Hepatocyte (in vitro differentiated cells): Measurements from ENCODE around the gene GNAT2. TPM values are rescaled to one million over a fixed set of nuclear protein-coding genes. Genes with fewer than 3 reads are reported as not detected.

Experiments
- DNase-seq: peaks from one replicate; pipeline ENCODE4 v3.0.0-alpha.2; 2016; ENCODE audit warnings: low spot score
- H2AFZ ChIP-seq: fragments of 200-600 bp; sonication (generic); 2 replicates; pipeline ENCODE4 v1.6.0; 2016; ENCODE audit warnings: antibody characterized with exemption, mild to moderate bottlenecking
- H3K27ac ChIP-seq: fragments of 200-600 bp; sonication (generic); 2 replicates; pipeline ENCODE4 v1.5.1; 2016; ENCODE audit warnings: mild to moderate bottlenecking
- H3K27me3 ChIP-seq: fragments of 200-600 bp; sonication (generic); 2 replicates; pipeline ENCODE4 v1.6.1; 2016
- H3K36me3 ChIP-seq: fragments of 200-600 bp; sonication (generic); replicated peaks from 2 replicates; pipeline ENCODE4 v1.5.1; 2016; ENCODE audit warnings: low read depth; ENCODE audit not compliant: insufficient read depth
- H3K4me1 ChIP-seq: fragments of 200-600 bp; sonication (generic); 2 replicates; pipeline ENCODE4 v1.5.1; 2016; ENCODE audit warnings: mild to moderate bottlenecking, moderate library complexity; ENCODE audit not compliant: insufficient read depth
- H3K4me2 ChIP-seq: fragments of 200-600 bp; sonication (generic); 2 replicates; pipeline ENCODE4 v1.6.0; 2016
- H3K4me3 ChIP-seq: fragments of 200-600 bp; sonication (generic); 2 replicates; pipeline ENCODE4 v1.5.1; 2016; ENCODE audit warnings: mild to moderate bottlenecking
- H3K79me2 ChIP-seq: fragments of 200-600 bp; sonication (generic); 2 replicates; pipeline ENCODE4 v1.6.0; 2017; ENCODE audit warnings: mild to moderate bottlenecking
- H3K9me2 ChIP-seq: fragments of 200-600 bp; sonication (generic); replicated peaks from 2 replicates; pipeline ENCODE4 v1.6.0; 2017; ENCODE audit warnings: mild to moderate bottlenecking; ENCODE audit not compliant: insufficient read depth
- H3K9me3 ChIP-seq: fragments of 200-600 bp; sonication (generic); 2 replicates; pipeline ENCODE4 v1.5.1; 2016; ENCODE audit warnings: low read depth, mild to moderate bottlenecking
- H4K20me1 ChIP-seq: fragments of 200-600 bp; sonication (generic); 2 replicates; pipeline ENCODE4 v1.6.0; 2016; ENCODE audit warnings: mild to moderate bottlenecking; ENCODE audit not compliant: insufficient read depth, poor library complexity, severe bottlenecking
- EZH2 ChIP-seq: fragments of 200-600 bp; sonication (generic); IDR thresholded peaks from 2 replicates; pipeline ENCODE4 v1.6.1; 2016; ENCODE audit warnings: antibody characterized with exemption, mild to moderate bottlenecking, borderline replicate concordance
- EZH2phosphoT487 ChIP-seq: fragments of 200-600 bp; sonication (generic); IDR thresholded peaks from one replicate; pipeline ENCODE4 v1.6.1; 2018; ENCODE audit warnings: antibody characterized with exemption, mild to moderate bottlenecking, low read depth, moderate library complexity; ENCODE audit not compliant: unreplicated experiment, severe bottlenecking
- WGBS: methylation state at CpG from one replicate; pipeline ENCODE4 v1.1.6; 2016; ENCODE audit warnings: low lambda C conversion rate; ENCODE audit errors: missing lambda C conversion rate; 5-methylcytosine and 5-hydroxymethylcytosine counted together
- polyA plus RNA-seq: library from polyadenylated mRNA; unstranded; fragments of >200 nt; fragmentation: Nextera tagmentation; extraction: Ambion mirVana; gene quantifications from 2 replicates; pipeline ENCODE4 v1.2.1, GENCODE V29; 2016
- total RNA-seq: library from RNA; depleted of rRNA; stranded (reverse); fragments of >200 nt; gene quantifications from 2 replicates; pipeline ENCODE4 v1.2.3, GENCODE V29; 2014
- TF ChIP-seq, protein P1 (sequence below): fragments of 200-600 bp; sonication (generic); IDR thresholded peaks from 2 replicates; pipeline ENCODE4 v1.5.1; 2016; ENCODE audit warnings: antibody characterized with exemption, mild to moderate bottlenecking; ENCODE audit not compliant: poor library complexity

GNAT2 gene
- total and polyA plus RNA-seq, 2 experiments from 2014 or later: 0.18 TPM; not detected in 1

DNA sequence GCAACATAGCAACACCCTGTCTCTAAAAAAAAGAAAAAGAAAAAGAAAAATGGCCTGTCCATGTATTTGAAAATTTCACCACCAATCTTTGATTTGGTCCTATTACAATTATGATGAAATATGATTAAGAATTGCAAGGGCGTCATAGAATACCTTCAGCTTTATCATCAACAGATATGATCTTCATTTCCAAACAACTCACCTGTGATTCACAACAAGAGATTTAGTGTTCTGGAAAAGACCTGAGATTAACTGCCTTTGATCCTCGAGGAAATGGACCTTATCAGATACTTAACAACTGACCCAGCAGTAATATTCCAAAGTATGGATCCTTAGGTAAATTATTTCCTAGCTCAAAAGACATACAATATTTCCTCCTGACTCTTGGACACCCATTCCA, 33.0 kb upstream of the GNAT2 start:
- no peak for DNase-seq
- H3K9me2 ChIP-seq: no peaks in the 10 kb centered on the region
- no peak overlapping the region for H3K4me3 ChIP-seq
- H3K4me1 ChIP-seq: peaks cover 9% of the 10 kb centered on the region
- H3K27ac ChIP-seq: peak overlapping the region; percentile 49
- peaks cover 6% of the 10 kb centered on the region for H3K79me2 ChIP-seq
- no peak overlapping the region for H3K4me2 ChIP-seq
- no peak for TF ChIP-seq EZH2
- TF ChIP-seq, protein P1, sequence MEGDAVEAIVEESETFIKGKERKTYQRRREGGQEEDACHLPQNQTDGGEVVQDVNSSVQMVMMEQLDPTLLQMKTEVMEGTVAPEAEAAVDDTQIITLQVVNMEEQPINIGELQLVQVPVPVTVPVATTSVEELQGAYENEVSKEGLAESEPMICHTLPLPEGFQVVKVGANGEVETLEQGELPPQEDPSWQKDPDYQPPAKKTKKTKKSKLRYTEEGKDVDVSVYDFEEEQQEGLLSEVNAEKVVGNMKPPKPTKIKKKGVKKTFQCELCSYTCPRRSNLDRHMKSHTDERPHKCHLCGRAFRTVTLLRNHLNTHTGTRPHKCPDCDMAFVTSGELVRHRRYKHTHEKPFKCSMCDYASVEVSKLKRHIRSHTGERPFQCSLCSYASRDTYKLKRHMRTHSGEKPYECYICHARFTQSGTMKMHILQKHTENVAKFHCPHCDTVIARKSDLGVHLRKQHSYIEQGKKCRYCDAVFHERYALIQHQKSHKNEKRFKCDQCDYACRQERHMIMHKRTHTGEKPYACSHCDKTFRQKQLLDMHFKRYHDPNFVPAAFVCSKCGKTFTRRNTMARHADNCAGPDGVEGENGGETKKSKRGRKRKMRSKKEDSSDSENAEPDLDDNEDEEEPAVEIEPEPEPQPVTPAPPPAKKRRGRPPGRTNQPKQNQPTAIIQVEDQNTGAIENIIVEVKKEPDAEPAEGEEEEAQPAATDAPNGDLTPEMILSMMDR: no peak
- no peak for TF ChIP-seq EZH2phosphoT487
- H2AFZ ChIP-seq: no peak overlapping the region
- H3K27me3 ChIP-seq: no peaks in the 10 kb centered on the region
- H4K20me1 ChIP-seq: no peaks in the 10 kb centered on the region
- WGBS: 57% methylated on average over 2 of the region's 2 CpGs
- no peaks in the 10 kb centered on the region for H3K9me3 ChIP-seq
- no peaks in the 10 kb centered on the region for H3K36me3 ChIP-seq

DNA sequence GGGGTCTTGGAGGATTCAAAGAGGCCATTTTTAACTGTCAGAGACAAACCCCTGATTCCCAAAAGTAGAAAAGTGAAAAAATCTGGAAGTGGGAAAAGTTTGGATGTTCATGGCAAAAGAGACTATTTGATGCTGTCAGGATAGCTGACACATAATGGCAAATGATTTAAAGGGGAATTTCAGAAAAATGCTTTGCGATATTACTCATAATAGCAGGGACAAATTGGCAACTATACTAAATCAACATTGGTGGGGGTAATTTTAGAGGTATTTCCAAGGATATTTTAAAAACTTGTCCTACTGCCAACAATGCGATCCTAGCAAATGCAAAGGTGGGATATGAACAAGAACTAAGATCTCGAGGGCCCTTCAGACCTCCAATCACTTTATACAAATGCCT, 31.2 kb upstream of the GNAT2 start:
- 92% methylated on average over 3 of the region's 3 CpGs for WGBS
- Histone ChIP-seq H3K9me3 (no peaks in the 10 kb centered on the region), H3K4me1 (peaks cover 9% of the 10 kb centered on the region), H3K4me2 (no peak overlapping the region), H3K79me2 (peaks cover 6% of the 10 kb centered on the region), H3K4me3 (no peak overlapping the region), H3K9me2 (no peaks in the 10 kb centered on the region), H2AFZ (no peak overlapping the region), H4K20me1 (no peaks in the 10 kb centered on the region), H3K27ac (no peak overlapping the region), H3K27me3 (no peaks in the 10 kb centered on the region), H3K36me3 (no peaks in the 10 kb centered on the region)
- no peak for TF ChIP-seq EZH2phosphoT487
- TF ChIP-seq, protein P1: no peak
- no peak for TF ChIP-seq EZH2
- DNase-seq: no peak

DNA sequence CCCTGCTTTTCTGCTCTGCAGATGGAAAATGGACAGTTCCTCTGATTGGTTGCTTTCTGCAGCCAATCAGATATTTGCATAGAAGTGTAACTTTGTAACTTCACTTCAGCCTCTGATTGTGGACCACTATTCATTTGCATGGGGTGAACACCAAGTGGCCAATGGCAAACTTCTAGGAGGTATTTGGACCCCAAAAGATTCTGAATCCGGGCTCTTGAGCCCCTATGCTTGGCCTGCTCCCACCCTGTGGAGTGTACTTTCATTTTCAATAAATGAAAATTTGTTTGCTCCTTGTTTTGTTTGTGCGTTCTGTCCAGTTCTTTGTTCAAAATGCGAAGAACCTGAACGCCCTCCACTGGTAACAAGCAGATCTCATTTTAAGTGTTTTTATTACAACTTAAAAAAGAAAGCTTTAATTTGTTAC, 30.1 kb upstream of the GNAT2 start:
- 69% methylated on average over 4 of the region's 4 CpGs for WGBS
- Histone ChIP-seq H3K9me3 (no peaks in the 10 kb centered on the region), H4K20me1 (no peaks in the 10 kb centered on the region), H3K9me2 (no peaks in the 10 kb centered on the region), H3K4me2 (peak overlapping the region; percentile 58), H3K27ac (peak overlapping the region; percentile 64), H3K79me2 (no peaks in the 10 kb centered on the region), H3K36me3 (no peaks in the 10 kb centered on the region), H2AFZ (no peak overlapping the region), H3K27me3 (no peaks in the 10 kb centered on the region), H3K4me1 (peaks cover 9% of the 10 kb centered on the region), H3K4me3 (no peak overlapping the region)
- TF ChIP-seq EZH2: no peak
- TF ChIP-seq, protein P1: peak; percentile 52
- DNase-seq: no peak

DNA sequence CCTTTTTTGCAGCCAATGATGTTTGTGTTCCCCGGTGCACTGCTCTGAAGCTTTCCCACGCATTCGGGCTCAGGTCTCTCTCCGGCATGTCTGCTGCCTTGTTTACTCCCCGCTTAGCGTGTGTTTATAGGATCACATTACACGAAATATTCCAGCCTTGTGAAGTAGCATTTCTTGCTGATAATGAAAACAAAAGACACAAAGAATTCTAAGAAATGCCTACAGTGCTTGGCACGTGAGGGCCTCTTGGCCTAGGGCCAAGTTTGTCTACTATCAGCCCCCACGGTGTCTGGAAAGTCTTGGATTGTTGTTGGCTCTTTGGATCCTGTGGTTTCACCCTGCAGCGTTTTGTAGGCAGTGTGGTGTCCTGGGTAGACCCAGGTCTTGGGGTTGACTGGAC, 25.3 kb upstream of the GNAT2 start:
- TF ChIP-seq, protein P1: no peak
- no peak for TF ChIP-seq EZH2
- TF ChIP-seq EZH2phosphoT487: no peak
- Histone ChIP-seq H3K9me2 (no peaks in the 10 kb centered on the region), H4K20me1 (no peaks in the 10 kb centered on the region), H3K27ac (peak overlapping the region; percentile 60), H3K9me3 (no peaks in the 10 kb centered on the region), H3K79me2 (no peaks in the 10 kb centered on the region), H3K36me3 (no peaks in the 10 kb centered on the region), H3K4me1 (peaks cover 20% of the 10 kb centered on the region), H3K27me3 (no peaks in the 10 kb centered on the region), H3K4me2 (peak overlapping the region; percentile 12), H2AFZ (no peak overlapping the region), H3K4me3 (no peak overlapping the region)
- WGBS: 21% methylated on average over 10 of the region's 10 CpGs
- peak; percentile 74 for DNase-seq
